CMK (cell line): ENCODE results near the gene ACTN4.
"Not testable (repeated sequence)": the region's sequence is repeated elsewhere in the genome, so short reads cannot be mapped to it uniquely, and the experiment has no call there.

Source experiments
- DNase-seq: peaks from one replicate; pipeline ENCODE4 v3.0.0-alpha.2; 2010; ENCODE audit warnings: low read depth

The ACTN4 gene

GRCh38 chr19:38737921-38738737 is 90.7 kb downstream of the ACTN4 start:
- DNase-seq, result no peak

- DNase-seq, result no peak
Observed at GRCh38 chr19:38739440-38740256, 92.2 kb downstream of the ACTN4 start.

GRCh38 chr19:38740257-38740592 is 92.8 kb downstream of the ACTN4 start:
- no peak for DNase-seq

- no peak for DNase-seq
Observed at GRCh38 chr19:38740932-38741331, 93.5 kb downstream of the ACTN4 start.

GRCh38 chr19:38741670-38742069 is 94.2 kb downstream of the ACTN4 start:
- no peak for DNase-seq

GRCh38 chr19:38742296-38742695 is 94.8 kb downstream of the ACTN4 start:
- no peak for DNase-seq

- no peak for DNase-seq
Observed at GRCh38 chr19:38742906-38743305, 95.5 kb downstream of the ACTN4 start.

GRCh38 chr19:38743394-38744297 is 96.2 kb downstream of the ACTN4 start:
- DNase-seq, result no peak

GRCh38 chr19:38744298-38744681 is 96.8 kb downstream of the ACTN4 start, which contains the start of gene CAPN12:
TSS of gene CAPN12 (minus strand) at chr19:38744474. CDS start at chr19:38744165, 309 bp downstream.
- no peak for DNase-seq

- no peak for DNase-seq
Observed at GRCh38 chr19:38744874-38745273, 97.4 kb downstream of the ACTN4 start.

- no peak for DNase-seq
Observed at GRCh38 chr19:38745316-38745715, 97.9 kb downstream of the ACTN4 start.

GRCh38 chr19:38753783-38754182 is 106.3 kb downstream of the ACTN4 start:
- not testable (repeated sequence) for DNase-seq

- not testable (repeated sequence) for DNase-seq
Observed at GRCh38 chr19:38754196-38754595, 106.7 kb downstream of the ACTN4 start.

- no peak for DNase-seq
Observed at GRCh38 chr19:38759590-38760003, 112.1 kb downstream of the ACTN4 start.

- DNase-seq, result not testable (repeated sequence)
Observed at GRCh38 chr19:38760805-38761517, 113.5 kb downstream of the ACTN4 start.

- not testable (repeated sequence) for DNase-seq
Observed at GRCh38 chr19:38761884-38762389, 114.5 kb downstream of the ACTN4 start.

GRCh38 chr19:38763795-38764220 is 116.4 kb downstream of the ACTN4 start:
- DNase-seq, result no peak

GRCh38 chr19:38765214-38765613 is 117.8 kb downstream of the ACTN4 start:
- DNase-seq, result no peak

- DNase-seq, result no peak
Observed at GRCh38 chr19:38766276-38767047, 119.0 kb downstream of the ACTN4 start.

GRCh38 chr19:38769635-38770211 is 122.3 kb downstream of the ACTN4 start:
- peak; percentile 39 for DNase-seq
